NCI-H345 treated with DMSO at 0.1 percent for 48 hours (cell line): Measurements from ENCODE around the gene EXOC4.

Source experiments
- DNase-seq: peaks from one replicate; lab custom pipeline; 2025; ENCODE audit not compliant: unreplicated experiment; lab: John Stamatoyannopoulos, UW

The EXOC4 gene

DNA sequence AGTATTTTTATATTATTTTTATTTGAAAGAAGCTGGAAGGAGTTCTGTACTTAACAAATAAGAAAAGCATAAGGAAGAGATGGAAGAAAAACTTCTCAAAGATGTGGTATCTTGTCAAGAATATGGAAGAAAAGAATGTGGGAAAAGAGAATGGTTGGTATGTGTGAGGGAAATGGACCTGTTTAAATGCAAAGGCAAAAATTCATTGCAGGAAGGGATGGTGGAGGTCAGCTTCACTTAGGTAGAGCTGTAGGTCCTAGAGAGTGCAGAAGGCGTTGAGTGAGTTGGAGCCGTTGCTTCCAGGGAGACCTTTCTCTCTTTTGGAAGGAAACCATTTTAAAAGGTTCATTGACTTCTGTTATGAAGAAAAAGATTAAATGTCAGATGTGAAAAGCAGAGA is 107.3 kb downstream of the EXOC4 start:
- DNase-seq: no peak

DNA sequence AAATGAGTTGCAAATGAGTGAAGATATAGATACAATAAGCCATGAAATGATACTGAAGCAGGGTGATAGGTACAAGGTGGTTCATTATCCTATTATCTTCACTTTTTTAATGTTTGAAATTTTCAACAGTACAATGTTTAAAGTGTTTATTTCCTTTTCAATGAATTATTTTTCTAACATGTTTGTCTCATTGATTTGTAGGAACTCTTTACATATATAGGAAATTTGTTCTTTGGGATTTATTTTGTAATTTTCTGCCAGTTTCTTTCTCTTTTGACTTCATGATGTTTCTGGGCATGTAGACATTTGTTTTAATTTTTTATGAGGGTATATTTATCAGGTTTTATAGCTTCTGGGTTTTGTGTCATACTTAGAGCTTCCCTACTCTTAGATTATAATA is 108.9 kb downstream of the EXOC4 start:
- DNase-seq: no peak

DNA sequence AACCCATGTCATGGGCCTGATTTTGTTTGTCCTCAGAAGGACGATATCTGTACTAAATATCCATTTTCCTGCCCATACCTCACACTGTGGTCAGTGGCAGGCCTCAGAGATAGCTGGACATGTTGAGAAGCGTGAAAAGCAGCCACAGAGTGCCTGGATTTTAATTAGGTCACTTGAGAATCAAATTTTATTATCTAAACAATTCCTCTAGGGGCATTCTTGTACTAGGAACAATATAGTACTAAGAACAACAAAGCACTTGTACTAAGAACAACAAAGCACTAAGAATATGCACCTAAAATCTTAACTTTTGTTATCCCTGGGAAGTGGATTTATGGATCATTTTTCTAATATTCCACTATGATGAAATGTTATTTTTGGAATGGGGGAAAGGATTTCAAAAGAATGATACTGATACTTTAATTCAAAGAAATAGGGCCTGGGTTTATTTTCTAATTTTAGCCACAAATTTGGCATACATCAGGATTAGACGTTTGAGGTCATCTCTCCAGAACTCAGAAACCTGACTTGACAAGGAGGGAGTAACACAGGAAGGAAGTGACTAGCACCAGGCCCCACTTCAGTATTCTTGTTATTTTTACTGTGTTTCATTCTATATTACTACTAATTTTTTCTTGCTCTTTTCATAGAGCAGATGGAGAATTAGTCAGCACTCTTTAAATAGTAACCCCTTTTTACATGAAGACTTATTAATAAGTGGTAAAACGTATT is 112.2 kb downstream of the EXOC4 start:
- no peak for DNase-seq

- DNase-seq: no peak
These were observed 113.0 kb downstream of the EXOC4 start for GRCh38 chr7:133365917-133366316.

GRCh38 chr7:133367561-133367960 is 114.7 kb downstream of the EXOC4 start:
- no peak for DNase-seq

DNA sequence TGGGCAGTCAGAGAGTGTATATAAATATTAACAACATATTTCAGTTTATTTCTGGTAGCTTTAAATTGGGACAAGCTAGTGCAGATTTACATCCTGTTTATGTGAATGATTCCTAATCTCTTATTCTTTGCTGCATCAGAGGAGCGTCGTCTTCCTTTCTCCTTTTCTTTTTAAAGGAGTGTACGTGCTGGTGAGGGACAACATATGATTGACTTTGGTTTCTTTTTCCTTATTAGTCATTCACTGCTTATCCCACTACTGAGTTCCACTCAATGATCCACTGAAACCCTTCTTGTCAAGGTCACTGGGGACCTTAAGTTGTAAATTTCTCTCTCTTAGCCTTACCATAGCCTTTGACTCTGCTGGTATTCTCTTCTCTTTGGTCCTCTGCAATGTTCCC is 116.3 kb downstream of the EXOC4 start:
- DNase-seq: no peak

DNA sequence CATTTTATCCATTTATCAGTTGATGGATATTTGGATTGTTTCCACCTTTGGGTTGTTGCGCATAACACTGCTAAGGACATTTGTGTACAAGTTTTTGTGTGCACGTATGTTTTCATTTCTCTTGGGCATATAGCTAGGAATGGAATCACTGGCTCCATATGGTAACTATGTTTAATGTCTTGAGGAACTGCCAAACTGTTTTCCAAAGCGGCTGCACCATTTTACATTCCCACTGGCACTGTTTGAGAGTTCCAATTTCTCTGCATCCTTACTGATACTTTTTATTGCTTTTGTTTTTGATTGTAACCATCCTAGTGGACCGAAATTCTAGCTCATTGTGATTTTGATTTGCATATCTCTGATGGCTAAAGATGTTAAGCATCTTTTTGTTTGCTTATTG is 118.7 kb downstream of the EXOC4 start:
- DNase-seq: no peak

GRCh38 chr7:133372337-133372736 is 119.5 kb downstream of the EXOC4 start:
- no peak for DNase-seq

DNA sequence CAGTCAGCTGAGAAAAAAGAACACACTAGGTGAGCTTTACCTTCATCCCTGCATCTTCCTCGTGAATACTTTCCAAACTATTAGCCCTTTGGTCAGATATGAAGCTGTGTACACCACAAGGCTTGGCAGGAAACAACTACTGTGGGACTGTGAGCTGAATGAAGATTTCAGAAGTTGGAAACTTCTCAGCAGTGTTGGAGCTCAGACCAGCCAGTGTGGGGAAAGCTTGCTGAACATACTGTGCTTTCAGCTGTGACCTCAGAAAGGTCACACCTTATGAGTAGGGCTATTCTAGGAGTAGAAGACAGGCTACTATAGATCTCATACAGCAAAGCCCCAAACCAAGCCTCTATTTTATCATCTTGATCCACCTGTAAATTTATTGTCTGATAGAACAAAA is 123.6 kb downstream of the EXOC4 start:
- no peak for DNase-seq

GRCh38 chr7:133381965-133382364 is 129.1 kb downstream of the EXOC4 start:
- DNase-seq: no peak

- no peak for DNase-seq
These were observed 130.1 kb downstream of the EXOC4 start for GRCh38 chr7:133382775-133383559.

- DNase-seq: no peak
These were observed 133.3 kb downstream of the EXOC4 start for GRCh38 chr7:133386205-133386604.

DNA sequence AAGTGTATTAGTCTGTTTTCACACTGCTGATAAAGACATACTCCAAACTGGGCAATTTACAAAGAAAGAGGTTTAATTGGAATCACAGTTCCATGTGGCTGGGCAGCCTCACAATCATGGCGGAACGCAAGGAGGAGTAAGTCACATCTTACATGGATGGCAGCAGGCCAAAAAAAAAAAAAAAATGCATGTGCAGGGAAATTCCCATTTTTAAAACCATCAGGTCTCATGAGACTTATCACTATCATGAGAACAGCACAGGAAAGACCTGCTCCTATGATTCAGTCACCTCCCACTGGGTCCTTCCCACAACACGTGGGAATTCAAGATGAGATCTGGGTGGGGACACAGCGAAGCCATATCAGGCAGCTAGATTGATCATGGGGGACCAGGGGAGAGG is 136.8 kb downstream of the EXOC4 start:
- no peak for DNase-seq

DNA sequence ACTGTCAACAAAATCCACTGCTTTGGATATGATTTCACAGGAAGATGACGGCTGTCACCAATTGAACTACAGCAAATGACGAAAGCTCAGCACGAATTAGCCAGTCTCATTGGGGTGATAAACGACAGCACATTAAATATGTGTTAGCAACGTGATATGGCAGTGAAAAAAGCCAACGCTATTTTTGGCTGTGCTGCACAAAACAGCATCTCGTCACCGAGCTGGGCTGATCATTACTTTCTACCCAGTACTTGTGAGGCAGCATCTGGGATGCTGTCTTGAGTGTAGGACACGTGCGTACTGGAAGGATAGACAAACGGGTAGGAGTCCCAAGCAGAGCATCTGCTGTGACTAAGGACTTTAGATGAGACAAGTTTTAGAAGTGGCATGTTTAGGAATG is 138.3 kb downstream of the EXOC4 start:
- DNase-seq: no peak

DNA sequence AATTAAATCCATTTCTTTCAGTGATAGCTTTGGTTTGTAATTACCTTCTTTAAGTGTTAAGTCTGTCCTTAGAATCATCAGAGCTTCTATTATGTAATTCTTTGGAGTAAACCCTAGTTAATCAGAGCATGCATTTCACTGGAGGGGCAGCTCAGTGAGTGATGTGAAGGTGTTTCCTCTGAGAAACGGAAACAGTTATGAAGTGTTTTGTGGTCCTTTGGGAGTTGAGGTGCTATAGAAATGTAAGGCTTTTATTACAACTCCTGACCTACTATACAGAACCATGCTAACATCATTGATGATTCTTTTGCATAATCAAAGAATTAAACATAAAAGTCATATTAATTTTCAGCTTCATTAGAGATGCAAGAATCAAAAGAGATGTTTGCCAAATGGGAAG is 141.5 kb downstream of the EXOC4 start:
- no peak for DNase-seq

GRCh38 chr7:133395551-133395950 is 142.7 kb downstream of the EXOC4 start:
- DNase-seq: no peak

DNA sequence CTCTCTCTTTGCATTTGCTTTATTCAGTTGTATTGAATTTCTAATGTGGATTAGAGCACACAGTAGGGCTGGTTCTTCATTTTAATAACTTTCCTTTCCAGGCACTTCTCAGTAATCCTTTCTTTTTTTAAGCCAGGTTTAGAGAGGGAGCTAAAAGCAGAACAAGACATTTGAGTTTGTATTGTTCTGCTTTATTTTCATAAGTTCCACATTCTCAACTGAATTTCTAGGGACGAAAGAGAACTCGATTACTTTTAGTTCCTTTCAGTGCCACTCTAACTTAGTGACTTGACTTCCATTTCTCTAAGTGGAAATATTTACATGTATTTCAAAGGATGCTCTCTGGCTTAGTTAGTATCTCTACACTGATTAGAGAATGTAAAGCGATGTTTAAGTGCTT is 145.6 kb downstream of the EXOC4 start:
- no peak for DNase-seq

GRCh38 chr7:133401225-133401624 is 148.3 kb downstream of the EXOC4 start:
- DNase-seq: no peak

GRCh38 chr7:133408212-133408611 is 155.3 kb downstream of the EXOC4 start:
- DNase-seq: no peak

DNA sequence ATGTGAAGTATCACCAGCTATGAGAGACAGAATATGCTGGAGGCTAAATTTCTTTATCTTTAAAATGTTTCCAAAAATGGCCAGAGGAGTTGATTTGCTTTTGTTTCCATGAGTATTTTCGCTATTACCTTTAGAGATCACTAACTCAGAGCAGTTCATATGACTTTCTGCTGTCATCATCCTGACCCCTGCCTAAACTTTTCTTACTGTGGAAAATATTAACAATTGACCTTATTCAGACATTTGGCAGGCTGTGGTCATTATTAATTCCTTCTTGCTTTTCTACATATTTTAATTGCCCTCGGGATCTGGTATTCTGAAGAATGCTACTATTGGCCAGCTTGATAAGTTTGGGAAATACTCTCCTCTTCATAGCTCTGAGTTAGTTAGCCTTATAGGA is 156.5 kb downstream of the EXOC4 start:
- no peak for DNase-seq

GRCh38 chr7:133409966-133410365 is 157.1 kb downstream of the EXOC4 start:
- DNase-seq: no peak

DNA sequence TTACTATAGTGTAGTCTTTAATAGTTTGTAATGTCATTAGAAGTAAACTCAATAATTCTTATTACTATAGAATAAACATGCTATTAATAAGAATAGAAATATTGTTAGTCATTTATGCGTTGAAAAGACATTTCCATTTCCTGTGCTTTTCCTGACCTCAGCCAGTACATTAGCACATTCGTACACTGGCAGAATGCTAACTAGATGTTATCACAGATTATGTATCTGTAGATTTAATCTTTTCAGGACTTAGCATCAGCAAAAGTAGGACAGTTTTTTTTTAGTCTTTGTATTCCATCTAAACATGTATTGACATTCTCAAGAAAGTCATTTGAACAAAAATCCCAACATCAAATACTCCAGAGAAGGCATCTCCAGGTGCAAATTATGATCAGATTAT is 158.5 kb downstream of the EXOC4 start:
- DNase-seq: no peak

DNA sequence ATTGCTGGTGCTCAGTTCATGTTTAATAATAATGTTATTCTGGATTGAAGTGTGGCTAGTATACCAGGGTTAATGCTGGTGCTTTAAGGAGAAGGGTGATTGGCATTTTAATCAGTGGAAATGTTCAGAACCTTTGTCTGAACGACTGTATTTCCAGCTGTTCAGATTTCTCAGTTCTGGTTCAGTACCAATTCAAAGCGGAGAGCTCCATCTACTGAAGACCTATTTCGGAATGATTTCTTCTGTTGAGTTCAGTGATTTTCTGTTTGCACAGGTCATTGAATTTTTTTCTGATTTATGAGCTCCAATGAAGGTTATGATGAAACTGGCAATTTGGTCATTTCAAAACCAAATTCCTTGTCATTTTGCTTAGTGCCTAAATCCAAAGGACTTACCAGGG is 160.1 kb downstream of the EXOC4 start:
- no peak for DNase-seq
